NCI-H82 treated with DMSO at 0.1 percent for 48 hours (cell line): ENCODE measurements around the gene EFCAB10.
A peak's percentile ranks its signal among the peaks of the same experiment; 100 is the strongest.

ENCODE experiments used
- DNase-seq: peaks from one replicate; lab custom pipeline; 2025; ENCODE audit not compliant: unreplicated experiment; lab: John Stamatoyannopoulos, UW

EFCAB10 gene, protein sequence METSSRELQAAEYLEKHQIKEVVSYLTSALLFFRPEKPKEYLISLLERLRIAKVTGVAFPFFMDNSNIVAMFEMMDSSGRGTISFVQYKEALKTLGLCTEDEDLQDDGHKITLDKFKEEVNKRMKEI

DNA sequence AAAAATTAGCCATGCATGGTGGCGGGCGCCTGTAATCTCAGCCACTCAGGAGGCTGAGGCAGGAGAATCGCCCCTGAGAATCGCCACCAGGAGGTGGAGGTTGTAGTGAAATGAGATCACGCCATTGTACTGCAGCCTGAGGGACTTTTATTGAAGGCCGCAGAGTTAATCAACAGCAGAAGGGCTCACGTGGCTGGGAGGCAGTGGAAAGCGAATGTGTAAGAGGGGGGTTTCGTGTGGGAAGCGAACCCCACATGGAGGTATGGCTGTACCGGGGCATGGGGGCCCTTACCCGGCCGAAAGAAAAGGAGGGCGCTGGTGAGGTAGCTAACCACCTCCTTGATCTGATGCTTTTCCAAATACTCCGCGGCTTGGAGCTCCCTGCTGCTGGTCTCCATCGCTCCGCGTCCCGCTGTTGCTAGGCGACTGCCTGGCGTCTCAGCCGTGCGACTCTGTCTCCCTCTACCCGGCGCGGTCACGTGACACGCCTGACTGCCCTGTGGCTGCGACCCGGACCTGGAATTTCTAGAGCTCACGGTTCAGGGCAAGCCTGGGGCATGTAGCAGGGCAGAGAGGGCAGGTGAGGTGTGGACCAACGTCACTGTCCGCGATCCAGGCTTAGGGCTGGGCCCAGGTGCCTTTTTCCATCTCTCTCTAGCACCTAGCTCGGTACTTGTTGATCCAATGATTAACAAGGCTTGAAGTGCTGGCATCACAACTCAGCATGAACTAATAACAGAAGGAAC, at the start of gene EFCAB10:
Gene EFCAB10 (minus strand): TSS at position 428 of the 746 bp plus-strand sequence. CDS start 30 bp downstream, at position 398.
- DNase-seq, result no peak

DNA sequence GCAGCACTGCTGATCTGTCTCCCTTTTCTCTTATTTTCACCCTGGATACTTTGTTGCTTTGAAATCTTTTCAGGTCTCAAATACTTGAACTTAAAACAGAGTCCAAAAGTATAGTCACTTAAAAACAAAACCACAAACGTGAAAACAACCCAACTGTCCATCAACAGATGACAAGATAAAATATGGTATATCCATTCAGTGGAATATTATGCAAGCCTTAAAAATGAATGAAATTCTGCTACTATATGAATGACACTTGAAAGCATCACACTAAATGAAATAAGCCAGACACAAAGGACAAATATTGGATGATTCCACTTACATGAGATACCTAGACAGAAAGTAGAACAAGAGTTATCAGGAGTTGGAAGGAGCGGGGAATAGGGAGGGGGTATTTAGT, 44.7 kb upstream of the EFCAB10 start:
- no peak for DNase-seq

DNA sequence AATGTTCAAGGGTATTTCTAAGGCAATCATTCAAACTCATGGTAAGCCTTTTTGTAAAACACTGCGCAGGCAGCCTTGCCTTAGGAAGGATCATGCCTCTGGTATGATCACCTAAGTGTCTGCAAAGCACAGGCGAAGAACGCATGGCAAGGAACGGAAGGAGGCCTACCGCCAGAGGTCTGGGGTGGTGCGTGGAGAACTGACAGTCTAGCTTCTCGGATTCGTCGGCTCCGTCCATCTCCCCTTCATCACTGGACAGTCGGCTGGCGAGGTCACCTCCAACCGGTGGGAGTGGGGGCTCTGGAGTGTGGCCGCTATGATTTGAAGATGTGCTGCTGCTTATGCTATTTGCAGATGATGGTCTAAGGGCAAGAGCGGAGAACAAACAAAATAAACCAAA, 42.6 kb upstream of the EFCAB10 start:
- no peak for DNase-seq

DNA sequence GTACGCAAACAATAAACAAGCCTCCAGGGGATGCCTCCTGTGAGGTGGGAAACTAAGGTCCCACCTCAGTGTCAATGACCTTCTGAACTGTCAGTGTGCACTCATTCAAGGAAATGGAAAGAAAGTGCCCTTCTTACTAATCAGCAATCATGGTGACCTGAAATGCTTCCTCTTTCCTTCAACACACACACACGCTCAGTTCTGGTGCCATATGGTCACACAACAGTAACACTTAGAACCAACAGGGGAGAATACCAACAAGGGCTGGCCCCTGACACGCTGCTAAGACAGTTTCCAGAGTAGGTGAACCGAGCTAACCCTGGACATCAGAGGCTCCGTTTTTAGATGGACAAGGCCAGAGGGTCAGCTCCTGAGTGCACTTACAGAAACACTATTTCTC, 42.1 kb upstream of the EFCAB10 start:
- DNase-seq, result no peak

DNA sequence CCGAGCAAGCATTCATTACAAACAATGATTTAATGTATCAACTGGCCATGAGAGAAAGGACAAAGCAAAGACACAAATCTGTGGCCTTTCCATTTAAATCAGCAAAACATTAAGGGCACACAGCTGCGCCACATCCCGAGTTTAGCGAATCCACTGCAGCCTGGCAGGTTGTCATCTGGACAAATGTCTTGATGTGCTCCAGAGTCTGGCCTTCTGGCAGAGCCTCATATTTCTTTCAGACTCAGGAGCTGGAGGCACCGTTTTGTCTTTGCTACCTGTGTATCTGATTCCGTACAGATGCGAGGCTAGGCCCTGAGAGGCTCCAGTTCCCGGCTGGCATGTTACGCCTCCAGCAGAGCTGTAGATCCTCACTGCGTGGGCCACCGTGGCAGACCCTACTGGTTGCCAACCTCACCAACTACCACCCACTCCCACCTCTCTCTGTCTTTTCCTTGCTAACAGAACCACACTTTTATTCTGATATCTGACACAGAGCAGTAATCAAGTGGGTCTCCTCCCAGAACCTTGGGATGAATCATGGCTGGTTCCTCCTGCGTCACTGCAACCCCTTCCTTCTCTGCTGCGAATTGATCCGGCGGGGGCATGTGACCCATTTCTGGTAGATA, 40.9 kb upstream of the EFCAB10 start:
- DNase-seq, result no peak

DNA sequence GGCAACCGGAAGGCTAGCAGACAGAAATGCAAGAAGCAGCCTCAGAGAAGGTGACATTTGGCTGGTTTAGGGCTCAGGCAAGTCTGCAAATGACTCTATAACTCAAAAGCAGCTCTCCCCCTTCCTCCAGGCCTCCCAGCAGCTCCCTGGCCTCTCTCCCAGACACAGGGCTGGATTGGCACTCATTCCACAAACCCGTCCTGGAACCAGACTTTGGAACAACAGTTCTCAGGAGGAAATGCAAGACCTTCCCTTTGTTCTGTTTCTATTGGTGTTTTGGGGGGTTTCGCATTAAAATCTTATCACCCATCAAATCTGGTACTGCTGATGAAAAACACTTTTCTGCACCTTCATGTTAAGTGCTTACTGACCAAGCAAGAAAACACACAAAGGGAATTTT, 40.3 kb upstream of the EFCAB10 start:
- DNase-seq, result no peak

DNA sequence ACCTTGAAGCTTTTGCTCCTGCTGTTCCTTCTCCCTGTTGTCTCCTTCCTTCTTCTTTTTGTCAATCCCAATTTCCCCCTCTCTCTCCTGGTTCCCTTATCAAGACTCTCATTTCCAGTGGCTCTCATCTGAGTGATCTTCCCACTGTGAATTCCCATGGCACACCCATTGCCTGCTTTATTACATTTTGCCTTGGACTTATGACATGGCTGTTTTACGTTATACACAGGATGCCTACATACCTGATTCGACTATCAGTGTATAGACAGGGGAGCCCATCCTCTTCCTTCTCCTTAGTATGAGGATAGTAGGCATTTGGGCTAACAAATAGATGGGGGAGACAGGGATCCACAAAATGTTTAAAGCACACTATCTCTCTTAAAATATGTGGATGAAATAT, 39.9 kb upstream of the EFCAB10 start:
- DNase-seq, result no peak

DNA sequence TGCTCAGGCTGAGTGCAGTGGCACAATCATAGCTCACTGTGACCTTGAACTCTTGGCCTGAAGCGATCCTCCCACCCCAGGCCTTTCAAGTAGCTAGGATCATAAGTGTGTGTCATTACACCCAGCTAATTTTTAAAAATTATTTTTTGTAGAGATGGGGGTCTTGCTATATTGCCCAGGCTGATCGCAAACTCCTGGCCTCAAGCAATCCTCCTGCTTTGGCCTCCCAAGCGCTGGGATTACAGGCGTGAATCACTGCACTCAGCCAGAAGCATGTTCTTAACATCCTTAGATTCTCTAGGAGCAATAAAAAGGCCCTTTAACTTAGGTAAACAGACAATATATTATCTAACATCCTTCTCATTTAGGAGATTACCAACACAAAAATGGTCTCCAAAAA, 38.3 kb upstream of the EFCAB10 start:
- DNase-seq, result no peak

DNA sequence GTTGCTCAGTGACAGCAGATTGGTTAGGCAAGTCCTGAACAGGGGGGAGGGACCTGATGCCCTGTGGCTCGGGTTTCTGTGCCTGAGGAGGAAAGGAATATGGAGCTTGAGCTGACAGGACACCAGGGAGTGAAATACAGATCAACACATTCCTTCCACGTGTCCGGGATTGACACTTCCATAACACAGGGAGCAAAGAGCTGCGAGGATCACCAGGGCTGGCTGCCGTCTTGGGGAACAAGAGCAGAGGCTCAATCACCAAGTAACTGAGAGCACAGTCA, 36.7 kb upstream of the EFCAB10 start:
- DNase-seq, result no peak

DNA sequence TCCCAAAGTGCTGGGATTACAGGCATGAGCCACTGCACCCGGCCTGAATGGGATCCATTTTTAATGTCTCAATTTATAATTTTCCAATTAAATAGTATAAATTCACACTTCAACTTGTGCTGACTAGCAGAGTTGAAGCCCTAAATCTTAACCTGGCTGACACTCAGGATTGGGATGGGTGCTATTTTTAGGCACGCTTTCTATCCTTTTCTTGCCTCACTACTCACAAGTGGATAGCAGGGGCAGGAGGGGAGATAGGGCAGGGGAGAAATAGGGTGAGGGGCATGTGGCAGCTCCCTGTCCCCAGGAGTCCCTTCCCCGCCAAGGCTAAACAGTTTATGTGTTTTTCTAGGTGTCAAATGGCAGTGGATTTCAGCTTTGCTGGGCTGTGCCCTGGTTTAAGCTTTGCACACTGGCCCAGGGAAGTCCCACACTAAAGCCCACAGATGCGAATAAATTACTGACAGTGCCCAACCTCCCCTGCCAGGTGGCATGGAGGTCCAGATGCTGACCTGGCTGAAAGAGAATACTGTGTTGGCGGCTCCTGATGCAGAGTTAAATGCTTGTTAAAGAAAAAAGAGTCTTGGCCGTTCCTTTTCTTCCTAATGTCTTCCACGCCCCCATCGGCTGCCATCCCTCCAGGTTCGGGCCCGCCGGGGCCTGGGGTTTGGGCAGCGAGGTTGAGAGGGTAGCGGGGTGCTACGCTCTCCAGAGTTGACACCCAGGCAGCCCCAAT, 36.2 kb upstream of the EFCAB10 start:
- no peak for DNase-seq

DNA sequence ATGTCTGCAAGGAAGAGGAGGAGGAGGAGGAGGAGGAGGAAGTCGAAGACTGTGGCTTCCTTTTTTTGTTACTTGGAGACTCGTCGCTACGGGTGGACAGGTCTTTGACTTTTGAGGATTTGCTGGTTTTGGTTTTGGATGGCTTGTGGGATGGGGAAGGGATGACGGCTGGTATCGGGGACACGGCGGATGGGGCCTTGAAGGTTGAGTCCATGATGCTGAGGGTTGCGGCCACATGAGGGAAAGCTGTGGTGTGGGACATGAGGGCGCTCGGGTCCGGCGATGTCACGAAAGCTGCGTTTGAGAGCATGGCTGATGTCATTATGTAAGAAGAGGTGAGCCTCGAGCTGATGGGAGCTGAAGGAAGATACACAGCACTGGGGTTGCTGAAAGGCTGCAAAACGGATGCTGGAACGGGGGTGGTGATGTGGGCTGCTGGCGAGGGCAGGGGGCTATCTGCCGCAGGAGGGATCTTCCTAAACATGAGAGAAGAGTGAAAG, 33.1 kb upstream of the EFCAB10 start:
- no peak for DNase-seq

DNA sequence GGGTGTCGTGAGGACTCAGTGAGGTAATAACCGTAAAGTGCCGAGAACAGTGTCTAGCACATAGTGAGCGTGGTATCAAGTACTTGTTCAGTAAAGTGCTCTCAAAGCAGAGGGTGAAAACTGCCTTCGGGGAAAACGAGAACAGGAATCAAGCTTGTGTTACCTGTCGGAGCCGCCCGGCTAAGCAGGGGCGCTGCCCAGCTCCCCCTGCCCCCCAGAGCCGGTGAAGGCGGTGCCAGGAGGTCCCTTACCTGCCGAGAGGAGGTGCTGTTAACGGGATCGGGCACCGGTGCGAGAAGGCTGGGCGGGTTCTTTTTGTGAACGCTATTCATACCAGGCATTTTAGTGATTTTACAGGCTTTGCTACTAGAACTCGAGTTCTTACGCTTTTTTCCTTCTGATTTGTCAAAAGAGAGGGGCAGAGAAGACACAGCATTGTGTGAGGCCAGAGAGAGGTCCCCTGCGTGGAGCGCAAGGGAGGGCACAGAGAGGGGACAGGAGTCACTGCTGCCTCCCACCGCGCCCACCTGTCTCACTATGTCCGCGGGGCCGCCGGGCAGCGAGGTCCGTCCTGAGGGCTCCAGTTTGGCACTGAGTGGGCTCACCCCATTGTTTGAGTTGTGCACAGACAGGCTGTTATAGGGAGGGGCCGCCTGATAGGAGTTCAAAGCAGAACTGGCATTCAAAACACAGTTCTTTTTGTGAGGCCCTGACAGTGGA, 32.5 kb upstream of the EFCAB10 start:
- DNase-seq, result no peak

DNA sequence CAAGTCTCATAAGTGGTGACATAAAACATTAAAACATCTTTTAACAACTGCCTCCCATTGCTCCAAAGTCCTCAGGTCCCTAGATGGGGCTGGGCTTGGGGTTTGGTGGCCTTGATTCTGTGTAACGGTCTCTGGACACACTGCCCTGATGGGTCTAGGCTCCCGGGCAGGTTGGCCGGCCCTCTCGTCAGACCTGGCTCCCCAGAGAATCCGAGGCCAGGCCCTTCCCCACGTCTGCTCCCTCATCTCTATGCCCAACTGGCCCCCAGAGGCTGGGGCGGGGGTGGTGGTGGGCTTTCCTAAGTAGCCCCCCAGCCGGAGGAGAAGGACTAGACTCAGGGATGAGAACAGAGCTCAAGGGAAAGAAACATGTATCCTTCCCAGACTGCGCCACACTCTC, 31.5 kb upstream of the EFCAB10 start:
- no peak for DNase-seq

DNA sequence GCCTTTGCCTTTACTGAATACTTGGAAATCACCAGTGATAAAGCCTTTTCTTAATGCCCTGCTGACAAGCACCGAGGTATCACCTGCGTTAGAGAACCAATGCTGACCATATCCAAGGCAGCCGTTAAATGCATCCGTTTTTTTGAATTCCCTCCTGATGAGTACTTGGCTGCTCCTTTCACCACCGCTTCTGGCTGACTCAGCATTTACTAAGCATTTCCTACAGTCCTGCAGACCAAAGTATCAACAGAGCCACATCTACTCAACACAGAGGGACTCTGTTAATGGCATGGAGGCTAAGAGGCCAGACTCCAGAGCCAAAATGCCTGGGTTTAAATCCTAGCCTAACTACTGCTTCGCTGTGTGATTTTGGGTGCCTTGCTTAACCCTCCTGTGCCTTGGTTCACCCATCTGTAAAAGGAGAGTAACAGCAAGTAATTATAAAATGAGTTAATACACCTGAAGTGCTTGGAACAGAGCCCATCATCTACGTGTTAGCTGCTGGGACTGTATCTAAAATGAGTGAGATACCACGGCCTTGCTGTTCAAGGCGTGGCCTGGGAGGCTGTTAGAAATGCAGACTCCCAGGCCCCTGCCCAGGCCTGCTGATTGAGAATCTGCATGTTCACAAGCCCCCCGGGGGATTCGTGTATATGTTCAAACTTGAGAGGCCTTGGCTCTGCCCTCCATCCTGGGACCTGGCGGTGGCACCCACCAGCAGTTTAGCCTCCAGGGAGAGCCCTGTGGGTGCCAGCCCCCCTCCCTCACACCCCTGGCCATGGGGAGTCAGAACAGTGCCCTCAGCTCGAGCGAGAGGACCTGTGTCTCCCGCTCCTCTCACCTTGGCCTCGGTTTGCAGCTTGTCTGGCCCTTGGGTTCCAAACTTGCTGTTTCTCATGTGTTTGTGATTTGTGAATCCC, 30.8 kb upstream of the EFCAB10 start:
- DNase-seq, result no peak

DNA sequence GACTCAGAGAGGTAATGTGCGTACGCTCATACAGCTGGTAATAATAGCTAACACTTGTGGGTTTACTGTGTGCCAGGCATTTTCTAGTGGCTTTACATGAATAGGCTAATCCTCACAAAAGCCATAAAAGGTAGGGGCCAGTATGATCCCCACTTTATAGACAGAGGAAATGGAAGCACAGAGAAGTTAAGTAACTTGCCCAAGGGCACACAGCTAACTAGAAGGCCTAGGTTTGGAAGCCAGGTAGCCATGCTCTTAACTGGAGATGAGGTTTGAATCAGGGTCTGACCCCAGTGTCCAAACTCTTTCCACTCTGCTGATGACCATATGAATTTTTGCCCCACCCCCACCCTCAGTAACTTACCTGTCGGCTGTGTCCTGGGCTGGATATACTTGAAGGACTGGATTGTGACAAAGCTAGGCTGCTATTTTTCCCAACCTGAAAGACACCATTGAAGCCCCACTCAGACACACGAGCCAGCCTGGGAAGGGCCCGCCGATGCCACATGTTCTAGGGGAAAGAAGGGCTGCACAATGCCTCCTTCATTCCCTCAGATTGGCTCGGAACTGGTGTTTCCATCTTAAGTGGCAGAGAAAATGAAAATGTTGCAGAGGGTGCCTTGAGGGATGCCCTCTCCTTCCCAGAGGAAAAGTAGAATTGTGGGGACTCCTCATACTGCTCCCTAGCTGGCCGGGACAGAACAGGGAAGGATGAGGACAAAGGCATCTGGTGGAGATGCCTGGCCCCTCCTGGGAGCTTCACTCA, 29.1 kb upstream of the EFCAB10 start:
- DNase-seq, result no peak

DNA sequence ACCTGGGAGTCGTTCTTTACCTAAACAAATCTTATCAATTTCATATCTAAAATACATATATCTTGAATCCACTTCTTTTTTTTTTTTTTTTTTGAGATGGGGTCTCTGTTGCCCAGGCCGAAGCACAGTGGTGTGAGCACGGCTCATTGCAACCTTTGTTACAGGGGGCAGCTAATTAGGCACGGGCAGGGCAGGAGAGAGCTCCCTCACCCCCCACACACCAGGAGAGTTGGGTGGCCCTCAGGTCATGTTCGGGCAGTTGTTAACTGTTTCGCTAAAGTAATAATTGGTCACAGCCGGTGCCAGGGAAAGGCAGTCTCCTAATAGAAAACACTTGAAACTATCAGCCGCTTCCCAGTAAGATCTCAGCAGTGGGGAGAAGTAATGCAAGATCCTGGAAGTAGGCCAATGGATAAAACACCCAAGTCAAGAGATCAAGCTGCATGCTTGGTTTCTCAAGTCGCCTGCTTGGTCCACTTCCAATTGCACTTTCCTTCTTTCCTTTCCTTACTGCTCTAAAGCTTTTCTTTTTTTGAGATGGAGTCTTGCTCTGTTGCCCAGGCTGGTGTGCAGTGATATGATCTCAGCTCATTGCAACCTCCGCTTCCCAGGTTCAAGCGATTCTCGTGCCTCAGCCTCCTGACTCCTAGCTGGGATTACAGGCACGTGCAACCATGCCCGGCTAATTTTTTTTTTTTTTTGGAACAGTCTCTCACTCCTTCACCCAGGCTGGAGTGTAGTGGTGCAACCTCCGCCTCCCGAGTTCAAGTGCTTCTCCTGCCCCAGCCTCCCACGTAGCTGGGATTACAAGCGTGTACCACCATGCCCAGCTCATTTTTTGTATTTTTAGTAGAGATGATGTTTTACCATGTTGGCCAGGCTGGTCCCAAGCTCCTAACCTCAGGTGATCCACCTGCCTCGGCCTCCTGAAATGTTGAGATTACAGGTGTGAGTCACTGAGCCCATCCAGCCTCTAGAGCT, 21.3 kb upstream of the EFCAB10 start:
- no peak for DNase-seq

DNA sequence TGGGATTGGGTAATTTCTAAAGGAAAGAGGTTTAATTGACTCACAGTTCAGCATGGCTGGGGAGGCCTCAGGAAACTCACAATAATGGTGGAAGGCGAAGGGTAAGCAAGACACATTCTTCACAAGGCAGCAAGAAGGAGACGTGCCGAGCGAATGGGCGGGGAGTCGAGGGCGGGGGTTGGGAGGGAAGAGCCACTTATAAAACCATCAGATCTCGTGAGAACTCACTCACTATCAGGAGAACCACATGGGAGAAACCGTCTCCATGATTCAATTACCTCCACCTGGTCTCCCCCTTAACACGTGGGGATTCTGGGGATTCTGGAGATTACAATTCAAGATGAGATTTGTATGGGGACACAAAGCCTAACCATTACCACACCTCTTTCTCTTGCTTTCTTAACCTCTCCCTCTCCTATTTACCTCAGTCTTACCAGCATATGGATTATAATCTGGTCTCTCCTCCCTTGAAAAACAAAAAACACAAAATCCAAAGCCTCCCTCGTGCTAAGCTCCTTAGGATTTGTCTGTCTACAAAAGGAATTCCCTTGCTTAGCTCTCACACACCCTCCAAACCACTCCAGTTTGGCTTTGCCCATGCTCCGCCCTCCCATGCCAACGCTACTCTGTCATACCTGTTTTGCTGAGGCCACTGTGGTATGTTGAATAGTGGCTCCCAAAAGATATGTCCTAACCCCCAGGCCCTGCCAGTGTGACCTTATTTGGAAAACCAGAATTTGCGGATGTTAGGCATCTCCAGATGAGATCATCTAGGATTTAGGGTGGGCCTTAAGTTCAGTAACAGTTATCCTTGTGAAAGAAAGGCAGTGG, 19.6 kb upstream of the EFCAB10 start:
- peak; percentile 82 for DNase-seq
